NCI-H146 treated with DMSO at 0.1 percent for 48 hours (cell line): Measurements from ENCODE around the gene C1QTNF6.
"Not testable (repeated sequence)": the region's sequence is repeated elsewhere in the genome, so short reads cannot be mapped to it uniquely, and the experiment has no call there.

Experiments
- DNase-seq: peaks from one replicate; lab custom pipeline; 2025; ENCODE audit not compliant: unreplicated experiment; lab: John Stamatoyannopoulos, UW

C1QTNF6 gene

DNA sequence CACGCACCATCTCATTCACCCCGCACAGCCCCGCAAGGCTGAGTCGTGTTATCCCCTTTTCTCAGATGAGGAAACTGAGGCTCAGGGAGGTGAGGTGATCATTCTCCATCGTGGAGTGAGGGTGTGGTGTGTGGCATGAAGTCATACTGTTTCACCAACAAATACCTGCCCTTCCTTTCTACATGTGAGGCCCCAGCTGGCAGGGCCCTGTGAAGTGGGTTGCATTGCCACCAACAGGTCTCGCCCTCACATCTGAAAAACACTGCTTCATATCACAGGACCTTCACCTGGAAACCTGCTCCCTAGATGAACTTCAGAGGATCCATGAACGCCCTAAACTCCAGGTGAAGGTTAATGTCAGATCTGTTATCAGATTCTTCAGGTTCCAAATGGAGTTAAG lies 19.9 kb upstream of the C1QTNF6 start:
- DNase-seq: no peak

- DNase-seq: no peak
Measured at GRCh38 chr22:37206841-37207821, 19.1 kb upstream of the C1QTNF6 start.

DNA sequence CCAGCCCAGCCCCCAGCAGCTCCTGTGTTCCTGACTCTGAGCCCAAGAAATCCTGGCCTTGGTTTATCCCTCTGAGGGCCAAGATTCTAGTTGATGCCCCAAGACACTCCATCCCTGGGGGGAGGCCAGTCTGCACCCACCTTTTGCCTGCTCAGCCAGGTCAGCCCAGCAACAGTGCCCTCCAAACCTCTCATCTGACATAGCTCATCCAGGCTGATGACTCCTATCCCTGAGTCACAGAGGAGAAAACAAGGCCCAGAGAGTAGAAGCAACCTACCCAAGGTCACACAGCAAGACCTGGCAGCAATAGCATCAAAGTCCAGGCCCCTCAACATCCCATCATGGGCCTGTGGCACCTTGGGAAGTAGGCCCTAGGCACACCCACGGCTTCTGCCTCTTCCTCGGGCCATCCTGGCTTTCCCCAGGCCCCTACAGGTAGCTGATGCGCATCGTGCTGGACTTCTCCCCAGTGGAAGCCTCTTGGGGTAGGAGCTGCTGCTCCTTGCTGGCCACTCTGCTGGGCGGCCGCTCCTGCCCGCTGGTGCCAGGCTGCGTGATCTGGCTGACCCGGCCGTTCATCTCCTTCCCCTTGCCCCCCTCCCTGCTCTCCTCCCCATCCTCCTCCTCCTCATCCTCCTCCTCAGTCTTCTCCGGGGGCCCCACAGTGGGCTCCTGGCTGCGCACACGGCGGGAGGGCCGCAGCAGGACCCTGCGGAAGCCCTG lies 18.2 kb upstream of the C1QTNF6 start:
- DNase-seq: no peak

DNA sequence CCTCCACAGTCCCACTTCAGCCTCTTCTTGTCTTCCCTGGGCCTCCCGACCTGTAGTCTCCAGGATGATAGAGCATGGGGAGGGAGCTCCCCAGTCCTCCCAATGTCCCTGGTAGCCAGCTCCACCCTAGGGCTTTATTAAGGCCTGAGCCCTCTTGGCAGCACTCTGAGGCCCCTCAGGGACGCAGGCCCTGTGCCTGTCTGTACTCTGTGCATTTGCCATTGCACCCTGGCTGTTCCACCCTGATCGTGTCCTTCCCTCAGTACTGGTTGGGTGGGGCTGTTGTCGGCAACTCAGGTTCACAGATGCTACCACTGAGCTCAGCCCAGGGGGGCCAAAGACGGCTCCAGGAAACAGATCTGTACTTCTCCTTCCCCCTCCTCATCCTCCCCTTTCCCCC lies 17.0 kb upstream of the C1QTNF6 start:
- no peak for DNase-seq

DNA sequence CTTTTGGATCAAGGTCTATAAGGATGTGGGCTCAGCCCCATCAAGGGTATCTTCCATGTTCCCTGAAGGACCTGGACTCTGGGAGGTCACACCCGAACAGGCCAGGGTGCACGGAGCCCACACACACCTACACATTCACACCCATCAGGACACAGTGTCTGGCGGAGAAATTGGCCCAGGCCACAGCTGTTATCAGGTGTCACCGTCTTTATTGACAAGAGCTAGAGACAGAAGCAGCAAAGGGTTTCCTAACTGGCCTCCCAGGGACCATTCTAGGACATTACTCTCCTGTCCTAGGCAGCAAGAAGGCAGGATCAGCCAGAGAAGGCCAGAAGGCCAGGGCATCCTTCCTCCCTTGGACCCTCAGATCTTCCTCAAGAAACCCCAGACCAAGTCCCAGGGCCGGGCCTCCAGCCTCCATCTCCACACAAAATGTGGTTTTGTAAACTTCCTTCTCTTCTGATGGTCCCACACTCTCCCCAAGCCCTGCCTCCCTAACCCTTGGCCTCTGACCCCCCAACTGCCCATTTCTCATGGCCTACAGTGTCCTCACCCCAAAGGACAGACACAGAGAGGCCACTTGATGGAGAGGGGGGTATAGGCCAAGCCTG lies 16.1 kb upstream of the C1QTNF6 start:
- no peak for DNase-seq

DNA sequence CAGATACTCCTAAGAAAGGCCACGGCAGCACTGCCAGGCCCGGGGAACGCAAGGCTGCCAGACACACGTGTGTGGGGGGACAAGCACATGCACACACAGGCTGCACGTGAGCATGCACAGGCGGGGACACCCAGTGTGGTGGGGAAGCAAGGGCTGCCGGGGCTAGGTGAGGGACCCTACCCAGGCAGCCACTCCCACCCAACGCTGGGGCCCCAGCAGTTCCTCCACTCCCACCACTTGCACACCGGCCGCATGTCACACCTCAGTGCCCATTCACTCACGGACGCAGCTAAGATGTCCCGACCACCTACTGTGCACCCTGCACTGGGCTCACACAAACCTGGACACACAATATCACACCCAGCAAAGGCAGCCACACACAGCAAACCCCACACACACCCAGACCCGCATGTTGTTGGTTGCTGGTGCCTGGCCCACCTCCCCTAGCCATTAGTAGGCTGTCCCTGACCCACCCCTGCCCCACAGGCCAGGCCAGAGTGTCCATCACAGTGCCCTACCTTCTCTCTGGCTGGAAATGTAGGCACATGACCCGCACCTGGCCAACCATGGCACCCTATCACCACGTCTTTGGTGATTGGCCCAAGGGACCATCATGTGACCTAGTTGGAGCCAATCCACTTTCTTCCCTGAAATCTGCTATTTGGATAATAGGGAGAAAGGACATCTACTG lies 15.5 kb upstream of the C1QTNF6 start:
- no peak for DNase-seq

- DNase-seq: no peak
Measured at GRCh38 chr22:37202716-37203115, 14.7 kb upstream of the C1QTNF6 start.

DNA sequence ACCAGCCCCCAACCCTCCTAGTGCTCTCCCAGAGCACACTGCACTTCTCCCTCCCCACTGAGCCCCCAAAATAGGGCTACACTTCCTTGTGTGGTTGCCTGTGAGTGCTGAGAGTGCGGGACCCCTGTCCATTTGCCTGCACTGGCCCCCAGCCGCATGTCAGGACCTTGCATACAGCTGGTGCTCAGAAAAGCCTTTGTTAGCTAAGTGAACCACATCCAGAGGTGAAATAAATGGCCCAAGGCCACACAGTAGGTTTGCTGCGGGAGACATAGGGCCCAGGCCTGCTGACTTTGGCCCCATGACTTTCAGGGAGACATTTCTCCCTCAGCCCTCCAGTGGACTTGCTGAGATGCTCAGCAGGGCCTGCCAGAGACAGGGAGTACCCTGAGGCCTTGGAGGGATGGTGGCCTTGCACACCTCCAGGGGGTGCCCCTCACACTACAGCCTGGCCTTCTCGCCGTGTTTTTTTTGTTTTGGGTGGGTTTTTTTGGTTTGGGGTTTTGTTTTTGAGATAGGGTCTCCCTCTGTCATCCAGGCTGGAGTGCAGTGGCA lies 14.0 kb upstream of the C1QTNF6 start:
- no peak for DNase-seq

GRCh38 chr22:37201443-37201820 lies 13.4 kb upstream of the C1QTNF6 start:
- DNase-seq: not testable (repeated sequence)

DNA sequence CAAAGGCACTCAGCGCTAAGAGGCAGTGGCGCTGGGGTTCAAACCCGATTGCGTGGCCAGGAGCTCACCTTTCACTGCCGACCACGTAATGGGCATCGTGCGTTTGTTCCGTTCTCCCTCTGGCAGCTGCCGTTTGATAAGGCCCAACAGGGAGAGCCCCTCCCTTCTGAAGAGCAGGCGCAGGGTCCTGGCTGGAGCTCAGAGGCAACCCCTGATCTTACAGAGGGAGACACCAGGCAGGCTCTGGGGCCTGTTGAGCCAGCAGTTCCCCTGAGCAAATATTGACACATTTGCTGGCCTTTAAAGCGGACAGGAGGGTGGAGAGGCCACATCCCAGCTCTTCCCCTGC lies 11.7 kb upstream of the C1QTNF6 start:
- no peak for DNase-seq

DNA sequence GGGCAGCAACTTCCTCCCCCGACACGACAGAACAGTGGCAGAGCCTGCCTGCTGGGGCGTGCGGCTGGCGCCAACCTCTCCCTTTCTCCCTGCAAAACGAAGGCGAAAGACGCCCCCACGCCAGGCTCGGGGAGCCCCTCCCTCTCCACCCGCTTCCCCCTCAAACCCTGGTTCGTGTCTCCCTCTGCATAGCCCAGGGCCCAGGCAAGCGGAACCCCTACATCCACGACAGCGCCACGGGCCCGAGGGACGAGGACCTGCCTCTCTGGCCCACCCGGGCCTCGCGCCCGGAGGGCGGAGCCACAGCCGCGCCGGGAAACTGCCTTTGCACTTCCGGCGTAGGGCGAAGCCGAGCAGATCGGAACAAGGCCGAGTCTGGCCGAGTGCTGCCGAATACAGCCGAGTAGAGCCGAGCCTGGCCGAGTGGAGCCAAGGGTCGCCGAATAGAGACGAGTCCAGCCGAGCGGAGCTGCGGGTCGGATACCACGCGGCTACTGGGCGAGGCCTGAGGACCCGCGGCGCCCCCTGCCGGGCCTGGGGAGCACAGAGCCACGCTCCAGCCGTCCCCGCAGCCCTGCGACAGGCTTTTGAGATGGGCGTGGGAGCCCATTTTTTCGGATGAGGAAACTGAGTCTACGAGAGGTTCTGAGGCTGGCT lies 11.2 kb upstream of the C1QTNF6 start:
- DNase-seq: peak; percentile 63

GRCh38 chr22:37198258-37199102 lies 10.4 kb upstream of the C1QTNF6 start:
- DNase-seq: no peak

GRCh38 chr22:37197451-37198257 lies 9.6 kb upstream of the C1QTNF6 start:
- DNase-seq: no peak

DNA sequence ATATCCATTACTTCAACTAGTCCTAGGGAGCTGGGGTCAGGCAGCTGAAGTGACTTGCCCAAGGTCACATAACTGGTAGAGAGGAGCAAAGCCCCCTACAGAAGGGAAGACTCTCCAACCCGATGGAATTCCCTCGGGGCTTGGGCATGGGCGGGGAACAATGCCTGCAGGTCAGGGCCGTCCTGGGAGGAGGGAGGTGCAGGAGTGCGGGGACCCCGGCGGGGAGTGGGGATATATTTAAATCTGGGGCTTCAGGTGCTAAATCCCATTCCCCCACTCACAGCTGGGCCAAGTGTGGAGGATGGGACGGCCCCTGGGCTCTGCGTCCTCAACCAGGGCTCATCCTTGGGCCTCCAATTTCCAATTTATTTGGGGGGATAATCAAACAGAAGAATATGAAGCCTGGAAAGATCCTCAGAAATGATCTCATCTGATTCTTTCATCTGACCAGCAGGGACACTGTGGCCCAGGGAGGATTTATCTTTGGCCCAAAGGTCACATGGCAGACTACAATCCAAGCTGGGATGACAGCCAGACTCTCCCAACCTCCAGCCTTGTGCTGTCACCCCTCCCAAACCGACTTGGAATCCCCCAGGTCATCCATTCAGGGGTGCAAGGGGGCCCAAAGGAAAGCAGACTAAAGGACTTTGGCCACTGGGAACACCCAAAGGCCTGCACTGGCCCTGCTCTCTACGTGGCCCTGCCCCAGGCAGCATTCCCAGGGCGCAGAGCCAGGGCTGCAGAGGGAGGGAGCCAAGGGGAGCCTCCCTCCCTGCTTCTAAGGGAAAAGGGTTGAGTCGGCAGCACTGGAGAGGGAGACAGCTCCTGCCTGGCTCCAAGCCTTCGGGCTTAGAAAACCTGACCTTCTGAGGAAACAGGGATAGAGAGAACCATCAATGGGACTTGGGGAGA lies 8.7 kb upstream of the C1QTNF6 start:
- no peak for DNase-seq

DNA sequence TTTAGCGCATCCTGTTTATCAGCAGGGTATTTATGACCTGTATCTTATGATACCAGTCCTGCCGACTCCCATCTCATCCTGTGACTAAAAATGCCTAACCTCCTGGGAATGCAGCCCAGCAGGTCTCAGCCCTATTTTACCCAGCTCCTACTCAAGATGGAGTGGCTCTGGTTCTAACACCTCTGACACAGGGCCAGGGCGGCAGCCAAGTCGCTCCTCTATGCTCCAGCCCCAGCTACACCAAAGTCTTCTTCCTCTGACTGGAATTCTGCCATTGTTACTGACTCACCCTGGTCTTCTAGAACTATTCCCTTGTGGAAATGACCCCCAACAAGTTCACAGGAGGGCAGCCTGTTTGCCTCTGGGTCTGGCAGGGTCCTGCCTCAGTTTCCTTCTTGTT lies 7.9 kb upstream of the C1QTNF6 start:
- DNase-seq: no peak

DNA sequence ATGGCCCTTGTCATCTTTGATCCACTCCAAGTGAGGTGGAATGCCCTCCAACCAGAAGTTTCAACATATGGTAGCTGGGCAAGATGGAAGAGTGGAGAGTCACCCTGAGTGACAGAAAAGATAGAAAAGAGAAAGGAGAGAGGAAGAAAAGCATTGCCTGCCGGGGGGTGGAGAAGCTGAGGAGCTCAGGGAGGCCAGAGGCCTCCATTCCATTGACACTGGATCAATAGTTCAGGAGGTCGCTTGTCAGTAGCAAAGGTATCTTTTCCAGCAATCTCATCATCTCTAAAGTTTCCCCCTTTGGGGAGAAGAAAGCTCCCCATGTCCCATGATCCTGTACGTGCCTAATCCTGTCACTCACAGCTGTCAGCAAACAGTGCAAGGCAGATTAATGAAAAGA lies 6.7 kb upstream of the C1QTNF6 start:
- DNase-seq: no peak

DNA sequence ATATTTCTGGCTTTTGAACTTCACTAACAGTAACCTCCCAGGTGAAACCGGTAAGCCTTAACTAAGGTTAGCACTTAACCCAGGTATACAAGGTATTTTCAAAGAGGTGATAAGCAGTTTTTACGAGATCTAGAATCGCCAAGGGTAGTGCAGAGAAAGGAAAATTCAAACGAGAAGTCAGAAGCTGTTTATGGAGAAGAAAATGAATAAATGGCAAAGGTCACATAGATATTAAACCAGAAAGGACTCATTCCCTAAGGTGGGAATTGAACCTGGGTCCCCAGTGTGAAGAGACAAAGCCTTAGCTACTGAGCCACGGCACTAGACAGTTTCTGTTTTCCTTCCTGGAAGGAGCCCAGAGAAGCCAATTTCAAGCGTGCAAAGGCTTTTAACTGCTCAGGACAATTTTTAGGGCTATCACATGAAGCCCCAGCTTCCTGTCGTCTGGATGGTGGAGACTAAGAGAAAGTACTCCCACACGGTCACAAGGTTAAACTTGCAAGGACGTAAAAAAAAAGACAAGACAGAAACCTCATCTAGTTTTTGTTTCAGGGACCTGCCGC lies 5.7 kb upstream of the C1QTNF6 start:
- DNase-seq: no peak
